Transverse colon (tissue), 4 donors: ENCODE results near the gene MEIOB. TPM values are rescaled to one million over a fixed set of nuclear protein-coding genes. Genes with fewer than 3 reads are reported as not detected.
"Not testable (repeated sequence)": the region's sequence is repeated elsewhere in the genome, so short reads cannot be mapped to it uniquely, and the experiment has no call there.

ENCODE experiments used
- DNase-seq: peaks from one replicate; pipeline ENCODE4 v3.0.0-alpha.2; 2019
- H3K27ac ChIP-seq, 4 donors: fragments of 200-600 bp; sonication (generic); 2 replicates each; pipeline ENCODE4 v1.5.1; 2016 to 2018; ENCODE audit warnings: inconsistent platforms in 4 of 4
- H3K27me3 ChIP-seq: fragments of 200-600 bp; sonication (generic); 2 replicates; pipeline ENCODE4 v1.5.1; 2017; ENCODE audit warnings: inconsistent platforms
- H3K36me3 ChIP-seq, 4 donors: fragments of 200-600 bp; sonication (generic); 2 replicates each; pipeline ENCODE4 v1.5.1; 2017 to 2019; ENCODE audit warnings: inconsistent platforms in 4 of 4
- H3K4me1 ChIP-seq, 4 donors: fragments of 200-600 bp; sonication (generic); 2 replicates each; pipeline ENCODE4 v1.5.1; 2017 to 2020; ENCODE audit warnings: inconsistent platforms in 4 of 4
- H3K4me3 ChIP-seq, 4 donors: fragments of 200-600 bp; sonication (generic); 1 replicate in 1 of 4; 2 replicates in 3 of 4; pipeline versions ENCODE4 v1.5.1 to v1.6.1; 2017 to 2019; ENCODE audit warnings: inconsistent platforms in 4 of 4
- H3K9me3 ChIP-seq, 2 donors: fragments of 200-600 bp; sonication (generic); 2 replicates each; pipeline ENCODE4 v1.5.1; 2017 to 2019; ENCODE audit warnings: inconsistent platforms in 2 of 2
- EP300 ChIP-seq: sonication (generic); formaldehyde crosslinking; IDR thresholded peaks from one replicate; pipeline ENCODE4 v1.6.1; 2017; ENCODE audit warnings: antibody characterized with exemption, low read depth
- POLR2A ChIP-seq: fragments of 450-650 bp; IDR thresholded peaks from one replicate; pipeline ENCODE4 v1.6.1; 2016; ENCODE audit warnings: antibody characterized with exemption, mild to moderate bottlenecking, moderate library complexity
- POLR2AphosphoS5 ChIP-seq, 3 donors: sonication (generic); formaldehyde crosslinking; IDR thresholded peaks; one replicate each; pipeline ENCODE4 v1.6.1; 2016; ENCODE audit warnings: antibody characterized with exemption in 3 of 3
- WGBS, 2 donors: methylation state at CpG; one replicate each; pipeline ENCODE4 v1.1.5; 2018; ENCODE audit warnings: low coverage in 1 of 2; 5-methylcytosine and 5-hydroxymethylcytosine counted together
- in situ Hi-C, 4 donors: fragments of 200-750 bp; cut with MboI; loops; one replicate each; pipeline versions ENCODE4 v1.15.0 to v1.15.1; 2017; ENCODE audit warnings: low sequenced_read_pairs in 3 of 4, low pct_ligation_motif_present in 1 of 4, low pct_unique_long_range_greater_than_20kb in 1 of 4
- intact Hi-C: fragments of 100-400 bp; cut with DNase I; formaldehyde crosslinking; loops from one replicate; pipeline ENCODE4 v1.15.1; 2023; ENCODE audit warnings: low total_unique reads
- total RNA-seq, 4 donors: library from RNA; depleted of rRNA; stranded (reverse); fragments of >200 nt; gene quantifications; one replicate each; pipeline ENCODE4 v1.1.0, GENCODE V29; 2016
- TF ChIP-seq, protein P1 (sequence below), 5 experiments: fragments of 200-600 bp in 3 of 5; fragments of 450-650 bp in 2 of 5; sonication (generic) in 3 of 5; IDR thresholded peaks; 1 replicate in 2 of 5; 2 replicates in 3 of 5; pipeline ENCODE4 v1.5.1; 2016 to 2017; ENCODE audit warnings: antibody characterized with exemption in 5 of 5, inconsistent platforms in 3 of 5, mild to moderate bottlenecking in 2 of 5, moderate library complexity in 1 of 5

Gene MEIOB
- total RNA-seq, 4 donors from 2014 or later: not detected

DNA sequence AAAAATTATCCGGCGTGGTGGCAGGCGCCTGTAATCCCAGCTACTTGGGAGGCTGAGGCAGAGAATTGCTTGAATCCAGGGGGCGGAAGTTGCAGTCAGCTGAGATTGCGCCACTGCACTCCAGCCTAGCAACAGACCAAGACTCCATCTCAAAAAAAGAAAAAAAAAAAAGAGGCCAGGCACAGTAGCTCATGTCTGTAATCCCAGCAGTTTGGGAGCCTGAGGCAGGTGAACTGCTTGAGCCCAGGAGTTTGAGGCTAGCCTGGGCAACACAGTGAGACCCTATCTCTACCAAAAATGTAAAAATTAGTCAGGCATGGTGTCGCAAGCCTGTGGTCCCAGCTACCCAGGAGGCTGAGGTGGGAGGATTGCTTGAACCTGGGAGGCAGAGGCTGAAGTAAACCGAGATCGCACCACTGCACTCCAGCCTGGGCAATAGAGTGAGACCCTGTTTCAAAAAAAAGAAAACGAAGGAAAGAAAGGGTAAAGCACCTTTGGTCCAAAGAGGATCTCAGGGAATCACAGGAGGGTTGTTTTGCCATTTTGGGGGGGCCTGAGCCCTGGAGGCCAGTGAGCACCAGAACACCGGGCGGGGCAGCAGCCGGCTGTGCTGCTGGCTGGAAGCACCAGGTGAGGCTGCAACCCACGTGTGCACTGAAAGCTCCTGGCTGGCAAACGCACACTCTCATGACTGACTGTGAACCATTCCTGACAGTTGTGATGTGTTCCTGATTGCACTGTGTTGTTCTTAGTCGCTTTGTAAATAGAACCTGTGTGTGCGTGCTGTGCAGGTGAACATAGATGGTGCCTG, 27.9 kb upstream of the MEIOB start:
- in situ Hi-C loops (no loop called here), intact Hi-C loops (no loop called here)
- peak; percentile 64 for DNase-seq
- Histone ChIP-seq H3K9me3 (no peaks in the 10 kb centered on the region), H3K27ac (peak overlapping the region in 3 of 4 donors; percentile 30 to 64 (median 48)), H3K36me3 (no peaks in the 10 kb centered on the region), H3K4me1 (peaks cover 0 to 21% (median 7%) of the 10 kb centered on the region in 4 donors), H3K4me3 (no peak overlapping the region), H3K27me3 (peaks cover 8% of the 10 kb centered on the region)
- WGBS, 2 donors: 65 to 78% methylated on average over 9 to 16 of the region's 16 CpGs
- TF ChIP-seq, protein P1, sequence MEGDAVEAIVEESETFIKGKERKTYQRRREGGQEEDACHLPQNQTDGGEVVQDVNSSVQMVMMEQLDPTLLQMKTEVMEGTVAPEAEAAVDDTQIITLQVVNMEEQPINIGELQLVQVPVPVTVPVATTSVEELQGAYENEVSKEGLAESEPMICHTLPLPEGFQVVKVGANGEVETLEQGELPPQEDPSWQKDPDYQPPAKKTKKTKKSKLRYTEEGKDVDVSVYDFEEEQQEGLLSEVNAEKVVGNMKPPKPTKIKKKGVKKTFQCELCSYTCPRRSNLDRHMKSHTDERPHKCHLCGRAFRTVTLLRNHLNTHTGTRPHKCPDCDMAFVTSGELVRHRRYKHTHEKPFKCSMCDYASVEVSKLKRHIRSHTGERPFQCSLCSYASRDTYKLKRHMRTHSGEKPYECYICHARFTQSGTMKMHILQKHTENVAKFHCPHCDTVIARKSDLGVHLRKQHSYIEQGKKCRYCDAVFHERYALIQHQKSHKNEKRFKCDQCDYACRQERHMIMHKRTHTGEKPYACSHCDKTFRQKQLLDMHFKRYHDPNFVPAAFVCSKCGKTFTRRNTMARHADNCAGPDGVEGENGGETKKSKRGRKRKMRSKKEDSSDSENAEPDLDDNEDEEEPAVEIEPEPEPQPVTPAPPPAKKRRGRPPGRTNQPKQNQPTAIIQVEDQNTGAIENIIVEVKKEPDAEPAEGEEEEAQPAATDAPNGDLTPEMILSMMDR (IDR thresholded peaks at IDR 0.05): peak in 2 of 5 experiments; percentile 10 to 27
- TF ChIP-seq POLR2A (no peak), POLR2AphosphoS5 (IDR thresholded peaks at IDR 0.05) (peak in 1 of 3 donors; percentile 45), EP300 (no peak)

DNA sequence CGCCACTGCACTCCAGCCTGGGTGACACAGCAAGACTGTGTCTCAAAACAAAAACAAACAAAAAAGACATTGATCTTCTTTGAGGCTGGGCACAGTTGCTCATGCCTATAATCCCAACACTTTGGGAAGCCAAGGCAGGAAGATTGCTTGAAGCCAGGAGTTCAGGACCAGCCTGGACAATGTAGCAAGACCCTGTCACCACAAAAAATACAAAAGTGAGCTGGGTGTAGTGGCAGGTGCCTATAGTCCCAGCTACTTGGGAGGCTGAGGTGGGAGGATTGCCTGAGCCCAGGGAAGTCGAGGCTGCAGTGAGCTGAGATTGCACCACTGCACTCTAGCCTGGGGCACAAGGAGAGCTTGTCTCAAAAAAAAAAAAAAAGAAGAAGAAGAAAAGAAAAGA, 25.7 kb upstream of the MEIOB start:
- H3K9me3 ChIP-seq, intact Hi-C loops, H3K4me3 ChIP-seq, H3K27me3 ChIP-seq, H3K36me3 ChIP-seq, in situ Hi-C loops, DNase-seq, H3K27ac ChIP-seq: not testable (repeated sequence)
- H3K4me1 ChIP-seq: peaks cover 0 to 38% (median 20%) of the 10 kb centered on the region in 4 donors
- 85 to 100% methylated on average over 1 to 2 of the region's 2 CpGs for WGBS, 2 donors

DNA sequence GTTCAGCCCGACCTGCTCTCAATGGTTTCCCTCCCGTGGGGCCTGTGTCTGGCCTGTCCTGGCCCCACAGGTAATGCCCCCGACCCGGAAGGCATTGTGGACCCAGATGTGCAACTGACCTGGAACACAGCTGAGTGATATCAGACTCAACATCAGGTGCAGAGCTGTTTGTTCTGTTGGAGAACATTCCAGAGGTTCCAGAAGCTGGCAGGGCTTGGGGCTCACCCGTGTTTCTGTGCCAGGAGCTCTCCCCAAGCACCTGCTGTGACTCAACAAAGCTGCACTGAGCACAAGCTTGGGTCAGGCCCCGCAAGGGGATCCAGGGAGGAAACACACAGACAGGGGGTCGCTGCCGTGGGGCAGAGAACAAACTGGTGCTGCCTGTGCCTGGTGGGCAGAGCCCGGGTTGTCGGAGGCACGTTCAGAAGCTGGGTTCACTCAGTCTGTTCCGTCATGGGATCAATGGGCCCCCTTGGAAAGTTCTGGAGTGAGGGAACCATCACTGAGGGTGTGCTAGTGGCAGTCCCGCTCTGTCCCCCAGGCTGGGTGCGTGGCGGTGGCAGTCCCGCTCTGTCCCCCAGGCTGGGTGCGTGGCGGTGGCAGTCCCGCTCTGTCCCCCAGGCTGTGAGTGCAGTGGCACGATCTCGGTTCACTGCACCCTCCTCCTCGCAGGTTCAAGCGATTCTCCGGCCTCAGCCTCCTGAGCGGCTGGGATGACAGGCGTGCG, 24.1 kb upstream of the MEIOB start:
- intact Hi-C loops: no loop called here
- DNase-seq: no peak
- H3K4me1 ChIP-seq: peaks cover 0 to 41% (median 23%) of the 10 kb centered on the region in 4 donors
- H3K27ac ChIP-seq: peak overlapping the region in 2 of 4 donors; percentile 67 to 82
- no peaks in the 10 kb centered on the region for H3K9me3 ChIP-seq
- H3K36me3 ChIP-seq: no peaks in the 10 kb centered on the region
- 74% methylated on average over 26 of the region's 27 CpGs; no CpG with 5 or more reads in 1 of the 2 donors for WGBS, 2 donors
- TF ChIP-seq, protein P1 (IDR thresholded peaks at IDR 0.05): no peak
- TF ChIP-seq POLR2A (no peak), POLR2AphosphoS5 (IDR thresholded peaks at IDR 0.05) (no peak), EP300 (no peak)
- peaks cover 12% of the 10 kb centered on the region for H3K27me3 ChIP-seq
- in situ Hi-C loops: no loop called here
- no peak overlapping the region for H3K4me3 ChIP-seq

DNA sequence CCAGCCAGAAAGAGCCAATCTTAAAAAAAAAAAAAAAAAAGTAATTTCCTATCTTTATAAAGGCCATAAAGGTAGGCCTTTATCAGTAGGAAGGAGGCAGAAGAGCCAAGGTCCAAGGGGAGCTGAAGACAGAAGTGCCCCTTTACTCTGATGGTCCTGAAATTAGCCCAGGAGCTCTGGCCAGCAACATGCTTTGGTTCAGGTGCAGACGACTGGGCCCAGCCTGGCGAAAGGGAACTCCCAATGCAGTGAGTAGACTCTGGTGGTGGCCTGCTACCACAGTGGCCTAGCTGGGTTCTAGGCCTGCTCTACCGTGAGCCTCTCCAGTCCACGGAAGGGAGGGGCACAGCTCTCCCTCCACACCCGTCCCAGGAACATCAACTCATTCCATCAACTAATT, 23.1 kb upstream of the MEIOB start:
- in situ Hi-C loops: no loop called here
- no peak overlapping the region for H3K4me3 ChIP-seq
- peaks cover 13% of the 10 kb centered on the region for H3K27me3 ChIP-seq
- peak; percentile 50 for DNase-seq
- WGBS, 2 donors: 20 to 34% methylated on average over 1 to 5 of the region's 5 CpGs
- peaks cover 0 to 34% (median 20%) of the 10 kb centered on the region in 4 donors for H3K4me1 ChIP-seq
- no peaks in the 10 kb centered on the region for H3K9me3 ChIP-seq
- intact Hi-C loops: no loop called here
- H3K27ac ChIP-seq: peak overlapping the region; percentile 67 to 82 (median 70)
- TF ChIP-seq EP300 (no peak), POLR2A (no peak), POLR2AphosphoS5 (IDR thresholded peaks at IDR 0.05) (no peak)
- TF ChIP-seq, protein P1 (IDR thresholded peaks at IDR 0.05): no peak
- no peaks in the 10 kb centered on the region for H3K36me3 ChIP-seq
